Amniotic stem cell (primary cell): Measurements from ENCODE around the gene GALNS.
A peak's percentile ranks its signal among the peaks of the same experiment; 100 is the strongest.

Experiments used
- DNase-seq: peaks from one replicate; lab custom pipeline; 2025; lab: John Stamatoyannopoulos, UW

Gene GALNS

GRCh38 chr16:88857728-88858339 is 1.1 kb upstream of the GALNS start:
- peak; percentile 14 for DNase-seq

GRCh38 chr16:88856122-88856827 is 472 bp downstream of the GALNS start:
- DNase-seq = no peak

- no peak for DNase-seq
Observed at GRCh38 chr16:88855736-88856121, 1.0 kb downstream of the GALNS start.

- DNase-seq = no peak
Observed at GRCh38 chr16:88855176-88855575, 1.6 kb downstream of the GALNS start.

- no peak for DNase-seq
Observed at GRCh38 chr16:88854306-88855111, 2.2 kb downstream of the GALNS start.

GRCh38 chr16:88853325-88853941 is 3.3 kb downstream of the GALNS start:
- no peak for DNase-seq

- DNase-seq = no peak
Observed at GRCh38 chr16:88851616-88852015, 5.1 kb downstream of the GALNS start.

- DNase-seq = no peak
Observed at GRCh38 chr16:88850531-88851199, 6.1 kb downstream of the GALNS start.

- no peak for DNase-seq
Observed at GRCh38 chr16:88848557-88848956, 8.2 kb downstream of the GALNS start.

GRCh38 chr16:88847654-88848053 is 9.1 kb downstream of the GALNS start:
- no peak for DNase-seq

GRCh38 chr16:88846088-88846487 is 10.7 kb downstream of the GALNS start:
- no peak for DNase-seq

- DNase-seq = no peak
Observed at GRCh38 chr16:88844419-88845036, 12.2 kb downstream of the GALNS start.

- DNase-seq = no peak
Observed at GRCh38 chr16:88843256-88843655, 13.5 kb downstream of the GALNS start.

- no peak for DNase-seq
Observed at GRCh38 chr16:88842806-88843205, 13.9 kb downstream of the GALNS start.

GRCh38 chr16:88842308-88842756 is 14.4 kb downstream of the GALNS start:
- no peak for DNase-seq

GRCh38 chr16:88841521-88842307 is 15.0 kb downstream of the GALNS start:
- DNase-seq = no peak

GRCh38 chr16:88840600-88841215 is 16.0 kb downstream of the GALNS start:
- DNase-seq = no peak

- no peak for DNase-seq
Observed at GRCh38 chr16:88839745-88840599, 16.8 kb downstream of the GALNS start.

- no peak for DNase-seq
Observed at GRCh38 chr16:88839026-88839529, 17.7 kb downstream of the GALNS start.
